Rectal smooth muscle tissue (tissue), 1 donor: Measurements from ENCODE around the gene RREB1.
A peak's percentile ranks its signal among the peaks of the same experiment; 100 is the strongest.

Experiments used
- H3K27ac ChIP-seq: one replicate; pipeline ENCODE4 v1.7.0; 2013; ENCODE audit warnings: low read depth, low read length, inconsistent platforms
- H3K27me3 ChIP-seq: one replicate; pipeline ENCODE4 v1.7.0; 2013; ENCODE audit warnings: low read length; ENCODE audit not compliant: control insufficient read depth, insufficient read depth
- H3K36me3 ChIP-seq: one replicate; pipeline ENCODE4 v1.7.0; 2013; ENCODE audit warnings: low read length; ENCODE audit not compliant: control insufficient read depth, insufficient read depth
- H3K4me1 ChIP-seq: one replicate; pipeline ENCODE4 v1.7.0; 2013; ENCODE audit warnings: low read length; ENCODE audit not compliant: control insufficient read depth, insufficient read depth
- H3K4me3 ChIP-seq: one replicate; pipeline ENCODE4 v1.7.0; 2013; ENCODE audit warnings: low read length
- H3K9ac ChIP-seq: one replicate; pipeline ENCODE4 v1.7.0; 2013; ENCODE audit warnings: low read length

Gene RREB1

DNA sequence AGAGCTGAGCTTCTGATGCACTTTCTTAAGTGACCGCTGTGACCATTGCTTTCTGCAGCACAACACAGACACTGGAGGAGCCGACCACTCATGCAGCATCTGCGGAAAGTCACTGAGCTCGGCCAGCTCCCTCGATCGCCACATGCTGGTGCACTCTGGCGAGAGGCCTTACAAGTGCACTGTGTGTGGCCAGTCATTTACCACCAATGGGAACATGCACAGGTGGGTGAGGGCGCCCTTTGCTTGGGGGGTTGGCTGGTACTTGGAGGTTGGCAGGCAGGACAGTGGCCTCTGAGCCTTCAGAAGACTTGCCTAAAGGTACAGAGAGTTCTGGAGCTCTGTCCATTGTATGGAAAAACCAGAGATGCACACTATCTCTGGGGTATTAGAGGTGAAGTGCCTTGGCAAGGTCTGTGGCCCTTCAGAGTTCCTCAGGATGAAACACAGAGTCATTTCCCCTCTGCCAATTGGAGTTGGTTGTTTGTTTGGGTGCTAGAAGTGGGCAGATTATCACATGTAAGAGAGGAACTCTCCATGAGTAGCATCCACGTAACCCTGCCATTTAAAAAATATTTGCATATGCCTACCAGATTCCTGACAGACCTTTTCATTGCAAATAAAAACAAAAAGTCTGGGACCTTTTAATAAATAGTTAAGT is 81.5 kb downstream of the RREB1 start:
- Histone ChIP-seq H3K36me3 (peaks cover 15% of the 10 kb centered on the region), H3K4me3 (no peak overlapping the region), H3K4me1 (no peaks in the 10 kb centered on the region), H3K27me3 (no peaks in the 10 kb centered on the region), H3K9ac (no peak overlapping the region), H3K27ac (no peak overlapping the region)

DNA sequence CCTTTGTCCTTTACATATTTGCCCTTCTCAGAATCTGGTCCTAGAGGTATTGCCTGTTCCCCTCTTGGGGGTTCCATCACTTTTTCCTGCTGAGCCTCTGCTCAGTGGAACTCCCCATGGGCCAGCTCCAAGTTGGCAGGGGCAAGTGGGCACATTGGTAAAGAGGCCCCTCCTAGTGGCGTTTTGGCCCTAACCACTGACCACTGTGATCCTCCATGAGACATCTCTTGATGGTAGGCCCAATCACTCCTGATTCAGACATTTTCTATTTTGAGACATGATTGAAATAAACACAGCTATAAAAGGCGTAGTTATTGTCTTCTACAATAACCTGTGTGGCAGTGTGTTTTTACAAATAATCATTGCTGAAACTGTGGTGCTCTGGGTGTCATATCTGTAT is 83.0 kb downstream of the RREB1 start:
- no peak overlapping the region for H3K9ac ChIP-seq
- H3K4me3 ChIP-seq, result no peak overlapping the region
- peaks cover 15% of the 10 kb centered on the region for H3K36me3 ChIP-seq
- no peaks in the 10 kb centered on the region for H3K4me1 ChIP-seq
- H3K27ac ChIP-seq, result no peak overlapping the region
- no peaks in the 10 kb centered on the region for H3K27me3 ChIP-seq

DNA sequence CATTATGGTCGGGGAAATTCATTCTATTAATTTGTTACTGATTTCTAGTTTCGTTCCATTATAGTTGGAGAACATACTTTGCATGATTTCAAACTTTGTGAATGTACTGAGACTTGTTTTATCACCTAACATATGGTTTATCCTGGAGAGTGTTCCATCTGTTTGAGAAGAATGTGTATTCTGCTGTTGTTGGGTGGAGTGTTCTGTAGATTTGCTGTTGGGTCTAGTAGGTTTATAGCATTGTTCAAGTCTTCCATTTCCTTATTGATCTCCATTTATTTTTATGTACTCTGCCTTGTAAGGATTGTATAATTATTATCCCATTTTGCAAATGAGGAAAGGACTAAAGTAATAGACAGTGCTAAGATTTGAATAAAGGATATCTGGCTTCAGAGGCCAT is 85.4 kb downstream of the RREB1 start:
- Histone ChIP-seq H3K9ac (no peak overlapping the region), H3K27me3 (no peaks in the 10 kb centered on the region), H3K36me3 (peaks cover 11% of the 10 kb centered on the region), H3K4me3 (no peak overlapping the region), H3K27ac (no peak overlapping the region), H3K4me1 (no peaks in the 10 kb centered on the region)

DNA sequence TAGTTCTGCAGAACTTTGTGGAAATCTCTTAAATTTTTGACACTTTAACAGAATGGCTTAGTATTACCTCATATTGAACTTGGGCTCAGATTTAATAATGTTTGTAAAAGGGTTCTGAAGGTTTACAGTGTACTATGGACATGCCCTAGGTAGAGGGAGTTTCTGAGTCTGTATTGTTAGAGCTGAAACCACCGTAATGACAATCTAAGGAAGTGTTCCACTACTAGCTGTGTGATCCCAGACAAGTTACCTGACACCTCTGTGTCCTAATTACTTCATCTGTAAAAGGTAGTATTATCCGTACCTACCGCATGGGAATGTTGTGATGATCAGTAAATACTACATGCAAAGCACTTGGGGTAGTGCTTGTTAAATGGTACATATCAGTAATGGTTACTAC is 86.9 kb downstream of the RREB1 start:
- H3K27ac ChIP-seq, result no peak overlapping the region
- peaks cover 5% of the 10 kb centered on the region for H3K36me3 ChIP-seq
- no peak overlapping the region for H3K4me3 ChIP-seq
- no peaks in the 10 kb centered on the region for H3K27me3 ChIP-seq
- H3K4me1 ChIP-seq, result no peaks in the 10 kb centered on the region
- H3K9ac ChIP-seq, result no peak overlapping the region

DNA sequence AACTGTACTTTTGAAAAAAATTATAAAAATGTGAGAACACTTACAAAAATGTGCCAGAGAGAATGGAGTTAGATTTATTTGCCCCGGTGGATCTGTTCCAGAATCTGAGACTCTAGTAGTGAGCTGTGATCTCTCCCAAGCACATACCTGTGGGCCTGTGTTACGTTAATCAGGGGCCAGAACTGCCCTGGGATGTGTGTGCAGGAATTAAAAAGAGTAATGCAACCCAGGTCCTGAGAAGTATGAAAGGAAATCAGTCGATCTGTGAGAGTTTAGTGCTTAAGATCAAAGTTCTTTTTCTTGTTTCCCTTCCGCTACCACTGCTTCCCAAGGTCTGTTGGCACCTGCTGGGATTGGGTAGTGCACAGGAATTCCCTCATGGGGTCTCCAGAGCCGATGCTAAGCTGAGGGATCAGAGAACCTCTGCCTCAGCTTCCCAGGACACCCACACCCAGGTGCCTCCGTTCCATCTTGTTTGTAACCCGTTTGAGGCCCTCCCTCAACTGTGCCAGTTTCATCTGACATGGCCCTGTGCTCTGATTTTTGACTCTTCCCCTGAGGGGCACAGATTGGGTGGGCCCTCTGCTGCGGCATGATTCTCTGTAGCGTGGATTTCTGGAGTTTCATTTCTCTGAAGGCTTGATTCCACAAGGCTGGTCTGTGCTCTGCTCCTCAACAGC is 87.7 kb downstream of the RREB1 start:
- Histone ChIP-seq H3K36me3 (peaks cover 5% of the 10 kb centered on the region), H3K27me3 (no peaks in the 10 kb centered on the region), H3K4me3 (no peak overlapping the region), H3K9ac (no peak overlapping the region), H3K4me1 (no peaks in the 10 kb centered on the region), H3K27ac (no peak overlapping the region)

DNA sequence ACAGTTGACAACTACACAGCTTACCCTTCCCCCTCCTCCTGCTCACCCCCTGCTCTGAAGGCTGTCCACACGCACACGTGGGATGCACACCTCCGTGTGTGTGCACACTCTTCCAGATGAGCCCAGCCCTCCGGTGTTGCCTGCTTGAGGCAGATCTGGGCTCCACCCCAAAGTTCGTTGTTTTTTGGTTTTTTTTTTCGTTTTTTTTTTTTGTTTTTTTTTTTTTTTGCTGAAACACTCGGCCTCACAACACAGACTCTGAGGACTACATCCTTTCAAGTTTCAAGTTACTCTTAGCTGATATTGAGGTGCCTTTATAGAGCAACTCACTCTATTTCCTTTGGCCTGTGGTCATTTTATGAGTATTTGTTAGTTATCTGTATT is 88.2 kb downstream of the RREB1 start:
- no peak overlapping the region for H3K4me3 ChIP-seq
- no peak overlapping the region for H3K27ac ChIP-seq
- H3K27me3 ChIP-seq, result no peaks in the 10 kb centered on the region
- H3K9ac ChIP-seq, result no peak overlapping the region
- H3K36me3 ChIP-seq, result no peaks in the 10 kb centered on the region
- no peaks in the 10 kb centered on the region for H3K4me1 ChIP-seq

DNA sequence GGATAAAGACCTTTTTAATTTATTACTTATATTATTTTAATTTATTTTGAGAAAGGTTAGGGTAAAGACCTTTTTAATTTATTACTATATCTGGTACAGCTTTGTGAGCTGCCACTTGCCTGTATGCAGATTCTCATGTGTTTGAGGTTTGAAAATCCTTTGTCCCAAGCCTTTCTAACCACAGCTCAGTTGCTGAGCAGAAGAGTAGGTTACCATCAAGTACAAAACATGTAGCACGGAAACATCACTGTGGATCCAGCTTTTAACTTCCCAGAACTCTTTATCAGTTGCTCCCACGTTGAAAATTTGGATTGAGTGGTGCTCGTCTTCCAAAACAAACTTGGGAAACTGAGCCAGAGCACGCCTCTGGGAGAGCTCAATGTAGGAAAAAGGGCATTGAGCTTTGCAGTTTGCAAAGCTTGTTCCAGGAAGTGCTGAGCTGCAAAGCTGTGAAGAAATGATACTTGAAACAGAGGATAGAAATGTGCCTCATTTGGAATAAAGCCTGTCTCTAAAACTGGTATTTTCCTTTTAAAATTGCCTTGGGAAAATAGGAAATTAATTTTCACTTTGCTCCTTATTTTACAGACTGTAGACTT is 89.0 kb downstream of the RREB1 start:
- no peaks in the 10 kb centered on the region for H3K36me3 ChIP-seq
- H3K9ac ChIP-seq, result no peak overlapping the region
- H3K27ac ChIP-seq, result no peak overlapping the region
- no peaks in the 10 kb centered on the region for H3K4me1 ChIP-seq
- no peaks in the 10 kb centered on the region for H3K27me3 ChIP-seq
- no peak overlapping the region for H3K4me3 ChIP-seq

DNA sequence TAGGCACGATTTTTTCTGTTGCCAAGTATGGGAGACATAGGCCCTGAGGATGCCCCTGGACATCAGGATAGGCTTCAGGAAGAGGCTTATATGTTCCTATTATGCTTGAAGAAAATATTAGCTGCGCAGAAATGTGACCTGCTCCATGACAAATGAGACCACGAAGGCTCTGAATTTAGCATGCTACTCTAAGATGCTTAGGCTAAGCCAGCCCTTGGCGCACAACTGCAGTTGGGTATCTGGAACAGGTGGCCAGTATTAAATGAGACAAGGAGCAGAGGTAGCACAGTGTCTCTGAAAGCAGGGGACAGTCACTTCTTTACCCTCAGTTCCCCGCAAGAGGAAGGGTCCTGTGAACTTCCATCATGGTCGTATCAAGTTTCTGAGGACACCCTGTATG is 90.0 kb downstream of the RREB1 start:
- Histone ChIP-seq H3K36me3 (no peaks in the 10 kb centered on the region), H3K9ac (no peak overlapping the region), H3K27ac (no peak overlapping the region), H3K4me1 (no peaks in the 10 kb centered on the region), H3K27me3 (no peaks in the 10 kb centered on the region), H3K4me3 (no peak overlapping the region)

DNA sequence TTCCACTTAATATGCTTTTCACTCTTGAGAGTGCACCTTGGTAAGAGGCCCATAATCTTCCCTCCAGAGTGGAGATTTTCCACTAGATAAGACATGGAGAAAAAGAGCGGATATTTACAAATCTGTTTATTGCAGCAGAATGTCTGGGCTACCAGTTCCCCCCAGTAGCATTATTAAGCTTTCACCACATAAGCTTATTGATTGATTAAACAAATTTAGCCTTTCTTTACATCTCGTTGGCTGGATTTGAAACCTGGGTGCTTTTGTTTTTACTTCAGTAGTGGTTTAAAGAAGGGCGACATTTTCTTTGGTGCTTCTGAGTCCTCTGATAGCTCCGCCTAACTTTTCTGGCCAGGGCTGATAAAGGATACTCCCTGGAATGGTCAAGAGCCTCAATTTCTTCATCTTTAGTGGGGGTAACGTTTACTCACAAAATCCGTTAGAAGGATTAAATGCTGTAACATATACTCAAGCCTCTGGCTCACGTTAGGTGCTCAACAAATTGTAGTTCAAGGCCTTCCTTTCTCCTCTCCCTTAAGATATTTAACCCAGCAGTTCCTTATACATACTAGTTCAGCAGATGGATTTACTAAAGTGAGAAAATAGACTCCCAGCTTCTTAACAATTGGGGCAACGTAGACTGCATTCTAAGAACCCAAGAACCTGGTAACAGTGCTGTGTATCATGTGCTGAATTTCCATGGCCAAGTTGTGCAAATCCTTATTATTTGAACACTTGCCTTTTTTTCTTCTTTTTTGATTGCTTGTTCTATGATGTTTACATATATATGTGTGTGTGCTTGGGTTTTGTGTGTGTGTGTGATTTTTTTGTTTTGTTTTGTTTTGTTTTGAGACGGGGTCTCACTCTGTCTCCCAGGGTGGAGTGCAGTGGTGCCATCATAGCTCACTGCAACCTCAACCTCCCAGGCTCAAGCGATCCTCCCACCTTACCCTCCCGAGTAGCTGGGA is 91.4 kb downstream of the RREB1 start:
- Histone ChIP-seq H3K4me3 (no peak overlapping the region), H3K4me1 (no peaks in the 10 kb centered on the region), H3K27me3 (no peaks in the 10 kb centered on the region), H3K27ac (no peak overlapping the region), H3K36me3 (peaks cover 4% of the 10 kb centered on the region), H3K9ac (no peak overlapping the region)

DNA sequence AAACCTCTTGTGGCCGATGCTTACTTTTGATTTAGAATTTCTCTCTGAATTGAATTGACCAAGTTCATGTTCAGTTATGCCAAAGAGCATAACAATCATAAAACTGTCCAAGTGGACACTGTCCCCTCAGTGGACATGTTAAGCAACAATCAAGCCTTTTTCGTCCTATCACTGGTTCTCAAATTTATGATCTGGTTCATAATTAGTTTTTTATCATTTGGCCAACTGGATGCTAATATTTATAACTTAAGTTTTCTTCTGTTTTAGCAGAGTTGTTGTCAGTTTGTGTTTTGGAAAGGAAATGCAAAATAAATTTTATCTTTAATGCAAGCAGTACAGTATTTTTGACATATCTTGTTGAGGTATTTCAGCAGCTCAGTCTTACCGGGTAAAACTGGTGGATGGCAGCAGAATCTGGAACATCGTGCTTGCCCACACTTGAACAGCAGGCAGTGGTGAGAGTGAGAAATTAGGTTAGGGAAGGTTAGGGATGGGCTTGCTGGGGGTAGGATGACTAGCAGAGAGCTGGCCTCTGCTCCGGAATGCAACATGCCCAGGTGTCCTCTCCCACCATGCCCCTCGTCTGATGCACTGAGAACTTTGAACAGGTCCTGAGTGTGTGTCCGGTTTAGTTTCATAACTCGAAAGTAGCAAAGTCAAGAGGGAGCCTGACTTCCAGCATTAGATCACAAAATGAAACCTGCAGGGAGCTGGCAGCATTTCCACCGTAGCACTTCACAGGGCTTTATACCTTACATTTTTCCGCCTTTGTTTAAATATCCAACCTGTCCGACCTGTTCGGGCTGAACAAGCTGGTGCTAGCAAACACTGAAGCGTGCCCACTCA is 93.1 kb downstream of the RREB1 start:
- Histone ChIP-seq H3K36me3 (peaks cover 8% of the 10 kb centered on the region), H3K4me3 (peak overlapping the region; percentile 16), H3K27me3 (no peaks in the 10 kb centered on the region), H3K9ac (no peak overlapping the region), H3K4me1 (no peaks in the 10 kb centered on the region), H3K27ac (no peak overlapping the region)

DNA sequence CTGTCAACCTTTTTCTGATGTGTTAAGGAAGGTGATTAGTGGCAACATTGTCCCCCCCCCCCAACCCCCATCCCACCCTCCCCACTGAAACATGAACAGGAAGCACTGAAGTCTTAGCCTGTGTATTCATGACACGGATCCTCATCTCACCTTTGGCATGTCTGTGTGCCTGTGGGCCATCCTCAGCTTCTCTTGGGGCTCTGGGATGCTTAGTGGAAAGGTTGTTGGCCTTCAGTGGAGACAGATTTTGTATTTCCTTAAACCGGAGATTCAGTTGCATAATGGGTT is 93.6 kb downstream of the RREB1 start:
- Histone ChIP-seq H3K4me3 (no peak overlapping the region), H3K27me3 (no peaks in the 10 kb centered on the region), H3K27ac (no peak overlapping the region), H3K9ac (no peak overlapping the region), H3K4me1 (no peaks in the 10 kb centered on the region), H3K36me3 (peaks cover 8% of the 10 kb centered on the region)
